SU-DHL-6 (cell line): ENCODE data around the gene NKD1.
A peak's percentile ranks its signal among the peaks of the same experiment; 100 is the strongest.

Experiments
- CTCF ChIP-seq: fragments of 200-600 bp; sonication (generic); IDR thresholded peaks from one replicate; pipeline ENCODE4 v1.5.1; 2017; ENCODE audit warnings: antibody characterized with exemption, mild to moderate bottlenecking, low read length, moderate library complexity; ENCODE audit not compliant: insufficient read depth, poor library complexity, severe bottlenecking
- EZH2phosphoT487 ChIP-seq: fragments of 200-600 bp; sonication (generic), shearing (Covaris generic); conservative IDR thresholded peaks from 2 replicates; pipeline ENCODE4 v1.6.1; 2018; ENCODE audit warnings: mild to moderate bottlenecking, antibody characterized with exemption, low read length, moderate library complexity, mixed read lengths

GRCh38 chr16:50665128-50665878, 117.1 kb downstream of the NKD1 start:
- TF ChIP-seq CTCF = peak; percentile 71
- no peak for TF ChIP-seq EZH2phosphoT487
